GM12892 (cell line): ENCODE measurements around the gene POU6F2.

ENCODE experiments used
- DNase-seq: peaks from one replicate; pipeline ENCODE4 v3.0.0; 2011; ENCODE audit not compliant: insufficient read length
- FAIRE-seq: peaks from 2 replicates; lab custom pipeline; 2011; peaks lifted over from hg19 to GRCh38; lab: Jason Lieb, UNC
- POLR2A ChIP-seq: IDR thresholded peaks from 2 replicates; pipeline ENCODE4 v1.6.1; 2011; ENCODE audit warnings: low read depth, low read length, control low read depth
- POLR2AphosphoS5 ChIP-seq: IDR thresholded peaks from 2 replicates; pipeline ENCODE4 v1.6.1; 2011; ENCODE audit warnings: low read depth, low read length, control low read depth
- TAF1 ChIP-seq: IDR thresholded peaks from 2 replicates; pipeline ENCODE4 v1.6.1; 2011; ENCODE audit warnings: low read depth, mild to moderate bottlenecking, control low read depth, low read length, borderline replicate concordance

The POU6F2 gene

DNA sequence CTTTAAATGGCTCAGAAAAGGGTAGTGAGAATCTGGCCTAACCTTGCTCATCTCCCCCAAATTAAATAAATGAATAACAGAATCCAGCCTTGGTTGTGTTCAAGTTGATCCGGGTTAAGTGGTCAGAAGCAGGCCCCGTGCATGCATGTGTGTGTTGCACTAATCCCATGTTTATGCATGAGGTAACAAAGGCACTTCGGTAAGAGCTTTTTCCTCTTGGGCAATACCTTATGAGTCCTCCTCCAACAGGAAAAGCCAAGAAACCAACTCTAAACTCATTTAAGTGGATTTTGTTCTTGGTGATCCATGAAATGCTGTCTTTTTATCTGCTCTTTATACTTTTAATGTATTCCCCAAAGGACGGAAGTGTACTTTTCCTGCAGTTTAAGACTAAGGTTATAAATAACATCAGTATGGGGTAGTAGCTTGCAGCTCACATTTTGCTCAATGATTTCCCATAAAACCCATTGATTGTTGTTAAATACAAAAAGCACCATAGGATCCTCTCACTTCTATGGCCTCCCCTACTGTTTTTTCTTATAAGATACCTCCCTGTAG is 483.6 kb downstream of the POU6F2 start:
- DNase-seq, result no peak
- TF ChIP-seq POLR2A (no peak), POLR2AphosphoS5 (no peak), TAF1 (no peak)
- FAIRE-seq, result no peak

DNA sequence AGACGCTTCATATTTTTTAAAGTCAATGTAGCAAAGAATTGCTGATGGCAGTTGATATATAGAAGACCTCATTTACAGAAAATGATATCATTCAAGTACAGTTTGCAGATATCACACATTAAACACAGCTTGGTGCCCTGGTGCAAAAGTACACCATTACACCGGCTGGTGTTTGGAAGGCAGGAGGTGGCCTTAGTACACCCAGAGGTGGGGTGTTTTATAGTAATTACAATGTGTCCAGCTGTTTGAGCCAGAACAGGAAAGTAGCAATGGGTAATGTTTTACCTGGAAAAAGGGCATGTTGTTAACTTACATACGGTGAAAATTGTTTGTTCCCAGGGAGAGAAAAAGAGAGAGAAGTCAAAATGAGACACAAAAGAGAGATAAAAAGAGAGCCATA is 485.5 kb downstream of the POU6F2 start:
- no peak for DNase-seq
- no peak for TF ChIP-seq TAF1
- no peak for TF ChIP-seq POLR2A
- TF ChIP-seq POLR2AphosphoS5, result no peak
- no peak for FAIRE-seq

- FAIRE-seq (no peak), DNase-seq (no peak)
- TF ChIP-seq POLR2AphosphoS5 (no peak), TAF1 (no peak), POLR2A (no peak)
These were observed 486.8 kb downstream of the POU6F2 start for GRCh38 chr7:39464350-39465054.

DNA sequence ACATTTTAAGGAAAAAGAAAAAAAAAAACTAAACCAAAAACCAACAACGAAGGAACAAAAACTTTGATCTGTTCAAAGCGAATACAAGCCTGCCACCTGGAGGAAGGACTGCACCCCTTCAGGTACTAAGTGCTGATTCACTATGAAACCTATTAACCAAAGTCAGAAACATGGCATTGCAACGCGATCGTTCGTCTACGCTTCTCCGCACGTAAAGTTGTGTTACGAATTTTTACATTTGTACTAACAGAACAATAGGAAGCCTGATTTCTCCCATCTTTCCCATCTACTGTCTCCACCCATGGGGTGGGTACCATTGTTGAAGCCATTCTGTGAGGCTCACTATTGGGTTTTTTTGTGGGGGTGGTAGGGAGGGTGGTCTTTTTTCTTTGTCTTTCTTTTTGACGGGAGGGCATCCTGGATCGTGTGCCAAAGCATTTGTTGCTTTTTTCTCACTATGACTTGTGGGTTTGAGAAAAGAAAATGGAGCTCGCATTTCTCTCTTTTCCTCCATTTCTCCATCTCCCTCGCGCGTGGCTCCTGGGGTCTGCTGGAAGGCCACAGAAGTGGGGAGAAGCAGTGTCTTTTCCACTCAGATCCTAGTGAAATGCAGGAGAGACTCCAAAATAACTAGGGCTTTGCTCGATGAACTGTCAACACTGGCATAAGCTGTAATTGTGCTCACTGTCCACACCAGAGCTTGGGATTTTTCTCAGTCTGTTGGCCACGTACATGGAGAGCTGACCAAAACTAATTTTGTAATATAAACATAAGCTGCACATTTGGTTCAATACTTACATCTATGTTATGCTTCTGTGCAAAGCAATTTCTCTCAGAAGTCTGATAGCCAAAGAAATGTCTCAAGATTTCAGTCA is 487.6 kb downstream of the POU6F2 start:
- peak; percentile 81 for FAIRE-seq
- DNase-seq, result peak; percentile 3
- TF ChIP-seq POLR2AphosphoS5, result no peak
- TF ChIP-seq TAF1, result no peak
- no peak for TF ChIP-seq POLR2A

- no peak for FAIRE-seq
- no peak for DNase-seq
- no peak for TF ChIP-seq POLR2AphosphoS5
- TF ChIP-seq TAF1, result no peak
- no peak for TF ChIP-seq POLR2A
These were observed 490.6 kb downstream of the POU6F2 start for GRCh38 chr7:39468261-39468660.

GRCh38 chr7:39468808-39469374 is 491.2 kb downstream of the POU6F2 start:
- FAIRE-seq (no peak), DNase-seq (no peak)
- no peak for TF ChIP-seq POLR2A
- no peak for TF ChIP-seq TAF1
- no peak for TF ChIP-seq POLR2AphosphoS5

- no peak for FAIRE-seq
- DNase-seq, result no peak
- TF ChIP-seq POLR2AphosphoS5, result no peak
- no peak for TF ChIP-seq TAF1
- TF ChIP-seq POLR2A, result no peak
These were observed 503.2 kb downstream of the POU6F2 start for GRCh38 chr7:39480901-39481300.

GRCh38 chr7:39488467-39489393 is 511.0 kb downstream of the POU6F2 start:
- FAIRE-seq, result no peak

DNA sequence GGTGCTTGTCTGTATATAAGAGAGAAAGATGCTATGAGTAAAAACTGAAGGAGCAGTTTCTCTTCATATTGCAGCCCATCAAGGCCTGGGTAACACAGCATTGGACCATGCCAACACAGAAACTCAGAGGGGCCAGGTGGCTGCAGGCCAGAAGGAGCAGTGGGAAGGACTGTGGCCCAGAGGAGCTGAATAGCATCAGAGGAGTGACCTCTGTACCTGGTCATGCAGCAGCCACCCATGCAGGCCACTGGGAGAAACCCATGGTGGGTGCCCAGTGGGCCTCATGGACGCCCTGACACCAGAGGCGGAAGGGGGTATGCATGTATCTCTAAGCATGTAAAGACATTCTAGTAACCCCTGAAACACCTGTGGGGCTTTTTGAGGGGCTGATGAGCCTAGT is 512.6 kb downstream of the POU6F2 start:
- TF ChIP-seq POLR2AphosphoS5, result no peak
- TF ChIP-seq TAF1, result no peak
- TF ChIP-seq POLR2A, result no peak
- no peak for DNase-seq
- no peak for FAIRE-seq

More at GRCh38 chr7:39488467-39489393, 511.0 kb downstream of the POU6F2 start:
- TF ChIP-seq POLR2A, result no peak
- TF ChIP-seq POLR2AphosphoS5, result no peak
- no peak for TF ChIP-seq TAF1
- no peak for DNase-seq

DNA sequence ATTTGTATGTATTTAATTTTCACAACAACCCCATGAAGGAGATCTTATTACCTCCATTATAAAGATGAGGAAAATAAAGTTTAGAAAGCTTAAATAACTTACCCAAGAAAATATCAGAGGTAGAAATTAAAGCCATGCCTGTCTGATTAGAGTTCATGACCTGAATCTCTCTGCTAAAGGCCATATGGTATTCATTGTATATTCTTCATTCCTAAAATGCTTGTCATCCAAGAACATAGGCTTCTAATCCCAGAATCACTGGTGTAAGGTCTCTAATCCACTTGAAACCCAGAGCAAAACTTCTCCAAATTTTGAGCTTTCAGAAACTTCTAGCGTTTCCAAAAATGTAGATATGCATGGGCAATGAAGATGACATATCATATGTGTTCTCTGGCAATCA is 516.2 kb downstream of the POU6F2 start:
- no peak for FAIRE-seq
- TF ChIP-seq POLR2A (no peak), TAF1 (no peak), POLR2AphosphoS5 (no peak)
- DNase-seq, result no peak

DNA sequence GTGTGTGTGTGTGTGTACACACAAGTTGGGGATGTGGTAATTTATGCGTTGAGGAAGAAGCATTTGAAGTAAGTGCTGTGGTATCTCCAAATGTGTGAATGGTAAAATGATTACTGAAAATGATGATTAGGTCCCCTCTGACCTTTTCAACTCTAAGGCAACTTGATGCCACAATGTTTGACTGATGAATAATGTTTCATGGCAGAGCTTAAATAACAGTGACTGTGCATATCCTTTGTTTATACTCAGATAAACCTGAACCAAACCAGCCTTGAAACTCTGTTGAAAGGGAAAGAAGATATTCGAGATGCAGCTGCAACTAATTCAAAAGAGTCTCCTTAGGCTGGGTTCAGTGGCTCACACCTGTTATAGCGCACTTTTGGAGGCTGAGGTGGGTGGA is 523.6 kb downstream of the POU6F2 start:
- DNase-seq (no peak), FAIRE-seq (no peak)
- TF ChIP-seq TAF1 (no peak), POLR2AphosphoS5 (no peak), POLR2A (no peak)

GRCh38 chr7:39504963-39505362 is 527.3 kb downstream of the POU6F2 start:
- FAIRE-seq (no peak), DNase-seq (no peak)
- TF ChIP-seq POLR2A (no peak), TAF1 (no peak), POLR2AphosphoS5 (no peak)
